Measurements from ENCODE around the gene TMOD3. TPM values are rescaled to one million over a fixed set of nuclear protein-coding genes. Genes with fewer than 3 reads are reported as not detected.

Gene TMOD3
- total RNA-seq, 6 experiments from 2014 or later, result 15.0 to 32.2 (median 20.6) TPM

DNA sequence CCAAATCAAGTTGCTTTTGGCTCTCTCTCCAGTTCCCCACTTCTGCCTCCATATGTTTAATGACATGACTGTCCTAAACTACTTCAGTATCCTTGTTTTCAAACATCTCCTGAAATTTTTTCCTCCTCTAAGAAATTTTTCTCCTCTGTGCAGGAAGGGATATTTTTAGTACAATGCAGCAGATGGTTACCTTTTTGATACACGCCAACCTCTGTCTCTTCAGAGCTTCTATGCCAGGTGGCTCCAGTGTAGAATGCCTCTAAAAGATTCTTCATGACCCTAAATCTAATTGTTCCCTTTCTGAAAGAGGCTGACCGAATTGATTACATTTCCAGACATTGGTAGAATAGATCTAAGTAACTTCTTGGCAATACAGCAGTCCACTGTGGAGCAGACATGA, 33.7 kb downstream of the TMOD3 start:
- Histone ChIP-seq H3K4me3 (no peak overlapping the region), H3K4me1 (peaks cover 0 to 27% (median 3%) of the 10 kb centered on the region in 4 donors), H3K36me3 (peaks cover 0 to 12% (median 2%) of the 10 kb centered on the region in 4 donors), H3K27me3 (no peaks in the 10 kb centered on the region), H3K9me3 (no peaks in the 10 kb centered on the region), H3K27ac (no peak overlapping the region)
- no peak for ATAC-seq
- no peak for TF ChIP-seq POLR2A (IDR thresholded peaks at IDR 0.05)
- TF ChIP-seq, protein P1, sequence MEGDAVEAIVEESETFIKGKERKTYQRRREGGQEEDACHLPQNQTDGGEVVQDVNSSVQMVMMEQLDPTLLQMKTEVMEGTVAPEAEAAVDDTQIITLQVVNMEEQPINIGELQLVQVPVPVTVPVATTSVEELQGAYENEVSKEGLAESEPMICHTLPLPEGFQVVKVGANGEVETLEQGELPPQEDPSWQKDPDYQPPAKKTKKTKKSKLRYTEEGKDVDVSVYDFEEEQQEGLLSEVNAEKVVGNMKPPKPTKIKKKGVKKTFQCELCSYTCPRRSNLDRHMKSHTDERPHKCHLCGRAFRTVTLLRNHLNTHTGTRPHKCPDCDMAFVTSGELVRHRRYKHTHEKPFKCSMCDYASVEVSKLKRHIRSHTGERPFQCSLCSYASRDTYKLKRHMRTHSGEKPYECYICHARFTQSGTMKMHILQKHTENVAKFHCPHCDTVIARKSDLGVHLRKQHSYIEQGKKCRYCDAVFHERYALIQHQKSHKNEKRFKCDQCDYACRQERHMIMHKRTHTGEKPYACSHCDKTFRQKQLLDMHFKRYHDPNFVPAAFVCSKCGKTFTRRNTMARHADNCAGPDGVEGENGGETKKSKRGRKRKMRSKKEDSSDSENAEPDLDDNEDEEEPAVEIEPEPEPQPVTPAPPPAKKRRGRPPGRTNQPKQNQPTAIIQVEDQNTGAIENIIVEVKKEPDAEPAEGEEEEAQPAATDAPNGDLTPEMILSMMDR (IDR thresholded peaks at IDR 0.05), result no peak
- intact Hi-C loops (cut with DNase I), result no loop called here
- WGBS (ENCODE audit: insufficient coverage, low coverage, low lambda C conversion rate, missing lambda C conversion rate), result 100% methylated on average over 2 of the region's 2 CpGs
- no peak for DNase-seq

DNA sequence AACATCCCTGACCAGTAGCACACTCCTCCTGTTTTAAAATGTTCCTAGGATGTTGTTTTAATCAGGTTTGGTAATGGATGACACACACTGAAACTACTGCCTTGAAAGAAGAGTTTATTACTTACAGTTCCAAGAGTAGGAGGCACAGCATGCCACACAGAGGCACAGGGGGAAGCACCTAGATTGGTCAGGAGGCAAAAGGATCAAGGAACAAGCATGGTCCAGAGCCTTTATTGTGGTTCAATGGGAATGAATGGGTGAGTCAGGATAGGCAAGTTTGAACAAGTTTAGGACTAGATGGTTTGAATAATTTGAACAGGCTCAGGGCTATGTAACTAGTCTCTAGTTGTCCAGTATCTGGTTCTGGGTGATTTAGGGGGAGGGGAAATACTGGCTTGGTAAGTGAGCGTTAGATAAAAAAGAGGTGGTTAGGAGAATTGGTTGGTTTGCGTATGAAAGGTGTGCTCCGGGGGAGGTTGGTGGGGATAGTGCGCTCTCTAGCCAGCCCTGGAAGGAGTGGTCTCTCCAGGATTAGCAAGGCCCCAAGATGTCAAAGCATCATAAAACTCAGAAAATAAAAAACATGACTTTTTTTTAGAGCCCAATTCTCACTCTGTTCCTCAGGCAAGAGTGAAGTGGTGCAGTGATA, 35.1 kb downstream of the TMOD3 start:
- DNase-seq (no peak), ATAC-seq (no peak)
- Histone ChIP-seq H3K36me3 (peaks cover 0 to 12% (median 2%) of the 10 kb centered on the region in 4 donors), H3K27ac (peak overlapping the region in 1 of 3 donors; percentile 66), H3K4me1 (peaks cover 0 to 34% (median 7%) of the 10 kb centered on the region in 4 donors), H3K4me3 (no peak overlapping the region), H3K9me3 (no peaks in the 10 kb centered on the region), H3K27me3 (no peaks in the 10 kb centered on the region)
- TF ChIP-seq, protein P1 (IDR thresholded peaks at IDR 0.05), result no peak
- TF ChIP-seq POLR2A (IDR thresholded peaks at IDR 0.05), result no peak
- no CpG with 5 or more reads among the region's 4 CpGs for WGBS (ENCODE audit: insufficient coverage, low coverage, low lambda C conversion rate, missing lambda C conversion rate)
- intact Hi-C loops (cut with DNase I), result no loop called here

DNA sequence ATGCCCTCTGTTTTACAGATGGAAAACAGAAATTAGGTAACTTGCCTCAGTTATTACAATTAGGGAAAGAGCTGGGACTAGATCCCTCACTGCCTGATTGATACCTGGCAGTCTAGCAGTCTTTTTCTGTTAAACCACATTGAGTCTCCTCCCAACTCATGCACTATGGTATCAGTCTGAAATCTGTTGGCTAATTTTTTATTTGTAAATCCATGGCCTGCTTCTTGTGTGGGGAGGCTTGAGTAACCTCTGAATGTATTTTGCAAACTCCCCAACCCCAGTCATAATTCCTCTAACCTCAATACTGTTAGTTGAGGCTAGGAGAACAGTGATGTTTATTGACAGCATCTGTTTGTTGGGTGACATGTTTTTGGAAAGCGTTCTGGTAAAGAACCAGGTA, 35.9 kb downstream of the TMOD3 start:
- Histone ChIP-seq H3K36me3 (peaks cover 0 to 12% (median 2%) of the 10 kb centered on the region in 4 donors), H3K4me1 (peaks cover 0 to 38% (median 7%) of the 10 kb centered on the region in 4 donors), H3K9me3 (no peaks in the 10 kb centered on the region), H3K27ac (peak overlapping the region in 1 of 3 donors; percentile 66), H3K27me3 (no peaks in the 10 kb centered on the region), H3K4me3 (no peak overlapping the region)
- ATAC-seq, result peak; percentile 36 to 77 (median 49)
- 50% methylated on average over 1 of the region's 1 CpG for WGBS (ENCODE audit: insufficient coverage, low coverage, low lambda C conversion rate, missing lambda C conversion rate)
- intact Hi-C loops (cut with DNase I), result no loop called here
- no peak for DNase-seq
- TF ChIP-seq, protein P1 (IDR thresholded peaks at IDR 0.05), result no peak
- no peak for TF ChIP-seq POLR2A (IDR thresholded peaks at IDR 0.05)

DNA sequence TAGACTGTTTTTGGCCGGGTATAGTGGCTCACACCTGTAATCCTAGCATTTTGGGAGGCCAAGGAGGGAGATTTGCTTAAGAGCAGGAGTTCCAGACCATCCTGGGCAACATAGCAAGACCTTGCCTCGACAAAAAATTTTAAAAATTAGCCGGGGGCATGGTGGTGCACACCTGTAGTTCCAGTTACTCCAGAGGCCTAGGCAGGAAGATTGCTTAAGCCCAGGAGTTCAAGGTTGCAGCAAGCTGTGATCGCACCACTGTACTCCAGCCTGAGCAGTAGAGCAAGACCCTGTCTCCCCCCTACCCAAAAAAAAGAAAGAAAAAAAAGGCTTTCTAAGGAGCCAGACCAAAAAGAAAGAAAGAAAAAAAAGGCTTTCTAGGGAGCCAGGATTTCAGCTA, 36.7 kb downstream of the TMOD3 start:
- Histone ChIP-seq H3K4me3 (no peak overlapping the region), H3K27ac (peak overlapping the region in 1 of 3 donors; percentile 66), H3K36me3 (peaks cover 0 to 12% (median 2%) of the 10 kb centered on the region in 4 donors), H3K27me3 (no peaks in the 10 kb centered on the region), H3K4me1 (peaks cover 0 to 38% (median 7%) of the 10 kb centered on the region in 4 donors), H3K9me3 (no peaks in the 10 kb centered on the region)
- DNase-seq, result no peak
- peak in 2 of 4 donors; percentile 7 to 30 for ATAC-seq
- WGBS (ENCODE audit: insufficient coverage, low coverage, low lambda C conversion rate, missing lambda C conversion rate), result 78% methylated on average over 2 of the region's 4 CpGs
- intact Hi-C loops (cut with DNase I), result no loop called here
- no peak for TF ChIP-seq POLR2A (IDR thresholded peaks at IDR 0.05)

DNA sequence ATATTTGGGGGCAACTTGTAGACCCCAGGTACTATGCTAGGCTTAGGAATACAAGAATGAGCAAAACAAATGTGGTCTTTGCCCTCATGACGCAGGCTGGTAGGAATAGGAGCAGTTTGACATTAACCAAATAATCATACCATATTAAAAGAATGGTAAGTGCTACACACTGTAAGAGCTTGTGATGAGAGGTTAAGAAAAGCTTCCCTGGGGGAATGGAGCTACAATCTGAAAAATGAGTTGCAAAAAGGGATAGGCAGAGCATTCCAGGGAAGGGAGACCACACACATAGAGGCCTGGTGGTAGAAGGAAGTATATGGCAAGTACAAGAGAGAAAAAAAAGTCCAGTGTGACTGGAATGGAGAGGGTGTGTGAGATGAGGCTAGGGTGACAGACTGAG, 37.3 kb downstream of the TMOD3 start:
- DNase-seq (no peak), ATAC-seq (peak; percentile 44 to 65 (median 55))
- intact Hi-C loops (cut with DNase I), result no loop called here
- no peak for TF ChIP-seq POLR2A (IDR thresholded peaks at IDR 0.05)
- TF ChIP-seq, protein P1 (IDR thresholded peaks at IDR 0.05), result no peak
- peaks cover 0 to 38% (median 7%) of the 10 kb centered on the region in 4 donors for H3K4me1 ChIP-seq
- H3K27ac ChIP-seq, result peak overlapping the region in 1 of 3 donors; percentile 66
- H3K36me3 ChIP-seq, result peaks cover 0 to 12% (median 2%) of the 10 kb centered on the region in 4 donors
- no peak overlapping the region for H3K4me3 ChIP-seq
- WGBS (ENCODE audit: insufficient coverage, low coverage, low lambda C conversion rate, missing lambda C conversion rate), result 43% methylated on average over 1 of the region's 1 CpG
- no peaks in the 10 kb centered on the region for H3K27me3 ChIP-seq
- H3K9me3 ChIP-seq, result no peaks in the 10 kb centered on the region

Measured in right lobe of liver (tissue), 6 donors.